Astrocyte of the hippocampus (primary cell): ENCODE measurements around the gene HMMR.

ENCODE experiments used
- DNase-seq: peaks from one replicate; pipeline ENCODE4 v3.0.0; 2011; ENCODE audit warnings: low read depth, low spot score

HMMR gene

DNA sequence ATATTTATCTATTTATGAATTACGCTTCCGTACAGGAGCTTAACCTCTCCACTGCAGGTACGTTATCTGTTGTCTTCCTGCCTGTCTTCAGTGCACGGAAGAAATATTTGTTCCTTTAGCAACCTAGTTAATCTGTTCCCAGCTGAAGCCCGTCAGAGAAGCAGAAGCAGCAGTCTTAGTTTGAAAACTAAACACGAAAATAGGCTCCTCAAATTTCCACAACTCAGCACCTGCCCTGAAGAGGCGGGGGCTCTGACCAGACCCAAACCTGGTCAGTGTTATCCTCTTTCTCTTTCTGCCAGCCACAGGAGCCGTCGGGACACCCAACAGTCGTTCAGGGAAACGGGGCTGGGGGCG, 992 bp upstream of the HMMR start:
- no peak for DNase-seq

DNA sequence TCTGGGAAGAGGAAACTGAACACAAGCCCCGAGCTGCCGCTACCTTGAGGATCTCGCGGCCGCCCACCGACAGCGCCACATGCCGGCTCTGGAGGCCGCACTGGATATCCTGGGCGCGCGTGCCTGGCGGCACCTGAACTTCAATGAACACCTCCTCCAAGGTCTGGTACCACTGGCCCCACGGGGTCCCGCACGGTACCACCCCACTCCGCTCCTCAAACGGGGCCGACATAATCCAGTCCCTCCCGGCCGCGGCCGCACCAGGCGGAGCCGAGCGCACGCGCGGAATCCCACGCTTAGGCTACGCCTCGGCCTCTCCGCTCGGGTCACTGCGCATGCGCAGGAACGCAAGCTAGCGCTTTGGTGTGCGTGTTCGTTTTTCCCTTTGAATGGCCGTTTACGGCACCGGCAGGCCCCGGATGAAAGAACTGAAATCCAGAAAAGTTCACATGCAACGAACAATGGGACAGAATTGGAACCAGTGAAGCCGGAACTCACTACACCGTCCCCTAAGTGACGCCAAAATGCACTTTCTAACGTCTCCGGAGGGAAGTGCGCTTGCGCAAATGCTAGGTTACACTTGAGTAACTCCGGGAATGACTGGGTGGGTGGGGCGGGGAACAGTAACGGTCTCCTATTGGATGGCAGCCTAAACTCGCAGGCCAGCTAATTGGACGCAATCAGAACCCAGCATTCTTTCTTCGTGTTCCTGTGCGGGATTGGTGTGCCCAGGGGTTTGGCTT, 442 bp upstream of the HMMR start, which contains the start of gene NUDCD2:
Gene NUDCD2, minus strand, starts transcription at position 284 of the 743 bp plus-strand sequence. Its CDS starts 52 bp downstream, at position 232.
- DNase-seq = peak; percentile 98

DNA sequence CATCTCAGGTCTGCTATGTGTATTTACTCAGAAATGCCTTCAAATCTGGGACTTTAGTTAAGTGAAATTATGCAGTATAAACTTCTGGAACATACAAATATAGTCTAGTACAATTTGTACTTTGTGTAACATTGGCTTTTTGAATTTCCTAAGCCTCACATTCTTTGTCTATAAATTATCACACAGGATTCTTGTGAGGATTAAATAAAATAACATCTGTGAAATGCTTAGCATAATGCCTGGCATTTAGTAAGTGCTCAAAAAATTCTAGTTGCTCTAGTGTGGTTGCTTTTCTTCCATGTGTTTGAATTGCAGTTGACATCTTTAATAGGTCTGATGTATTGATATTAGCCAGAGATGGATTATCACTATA, 2.6 kb downstream of the HMMR start:
- no peak for DNase-seq

DNA sequence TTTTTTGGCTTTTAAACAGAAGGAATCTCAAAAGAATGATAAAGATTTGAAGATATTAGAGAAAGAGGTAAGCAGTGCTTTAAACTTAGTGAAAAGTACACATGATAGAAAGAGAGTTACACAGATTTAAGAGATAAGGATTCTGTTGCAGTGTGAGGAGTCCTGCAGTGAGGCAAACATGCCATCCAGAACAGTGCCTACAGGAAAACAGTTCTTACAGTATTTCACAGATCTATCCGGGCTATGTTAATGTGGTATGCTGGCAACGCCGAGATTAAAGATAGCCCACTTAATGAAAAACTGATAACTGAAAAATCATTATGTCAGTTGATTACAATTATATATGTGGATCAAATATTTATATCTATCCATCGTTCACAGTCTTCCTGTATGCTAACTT, 7.2 kb downstream of the HMMR start:
- DNase-seq = no peak

DNA sequence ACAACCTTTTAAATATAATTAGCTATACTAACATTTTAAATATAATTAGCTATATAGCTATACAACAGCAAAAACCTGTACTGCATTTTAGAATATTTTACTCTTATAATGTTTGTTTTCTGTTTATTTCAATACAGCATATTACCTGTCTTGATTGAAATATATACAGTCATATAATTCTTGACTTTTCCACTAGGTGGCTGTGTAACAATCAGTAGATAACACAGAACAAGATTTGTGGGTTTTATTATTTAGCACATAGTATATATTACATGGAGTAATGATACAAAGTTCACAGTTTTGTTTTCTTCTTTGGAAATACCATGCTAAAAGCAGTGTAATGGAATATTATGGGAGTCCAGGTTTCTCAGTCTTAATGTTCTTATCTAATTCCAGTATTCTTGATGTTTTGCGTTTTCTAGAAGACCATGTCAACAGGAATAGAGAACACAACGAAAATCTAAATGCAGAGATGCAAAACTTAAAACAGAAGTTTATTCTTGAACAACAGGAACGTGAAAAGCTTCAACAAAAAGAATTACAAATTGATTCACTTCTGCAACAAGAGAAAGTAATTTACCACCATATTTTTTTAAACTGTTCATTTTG, 13.3 kb downstream of the HMMR start:
- DNase-seq = no peak

DNA sequence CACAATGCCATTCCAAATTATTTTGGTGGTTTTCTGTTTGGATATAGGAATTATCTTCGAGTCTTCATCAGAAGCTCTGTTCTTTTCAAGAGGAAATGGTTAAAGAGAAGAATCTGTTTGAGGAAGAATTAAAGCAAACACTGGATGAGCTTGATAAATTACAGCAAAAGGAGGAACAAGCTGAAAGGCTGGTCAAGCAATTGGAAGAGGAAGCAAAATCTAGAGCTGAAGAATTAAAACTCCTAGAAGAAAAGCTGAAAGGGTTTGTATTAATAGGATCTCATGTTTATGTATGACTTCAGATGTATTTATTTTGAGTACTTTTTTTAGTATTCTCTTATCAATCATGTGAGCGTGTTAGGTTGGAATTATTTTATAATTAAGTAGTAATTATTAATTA, 15.0 kb downstream of the HMMR start:
- no peak for DNase-seq

DNA sequence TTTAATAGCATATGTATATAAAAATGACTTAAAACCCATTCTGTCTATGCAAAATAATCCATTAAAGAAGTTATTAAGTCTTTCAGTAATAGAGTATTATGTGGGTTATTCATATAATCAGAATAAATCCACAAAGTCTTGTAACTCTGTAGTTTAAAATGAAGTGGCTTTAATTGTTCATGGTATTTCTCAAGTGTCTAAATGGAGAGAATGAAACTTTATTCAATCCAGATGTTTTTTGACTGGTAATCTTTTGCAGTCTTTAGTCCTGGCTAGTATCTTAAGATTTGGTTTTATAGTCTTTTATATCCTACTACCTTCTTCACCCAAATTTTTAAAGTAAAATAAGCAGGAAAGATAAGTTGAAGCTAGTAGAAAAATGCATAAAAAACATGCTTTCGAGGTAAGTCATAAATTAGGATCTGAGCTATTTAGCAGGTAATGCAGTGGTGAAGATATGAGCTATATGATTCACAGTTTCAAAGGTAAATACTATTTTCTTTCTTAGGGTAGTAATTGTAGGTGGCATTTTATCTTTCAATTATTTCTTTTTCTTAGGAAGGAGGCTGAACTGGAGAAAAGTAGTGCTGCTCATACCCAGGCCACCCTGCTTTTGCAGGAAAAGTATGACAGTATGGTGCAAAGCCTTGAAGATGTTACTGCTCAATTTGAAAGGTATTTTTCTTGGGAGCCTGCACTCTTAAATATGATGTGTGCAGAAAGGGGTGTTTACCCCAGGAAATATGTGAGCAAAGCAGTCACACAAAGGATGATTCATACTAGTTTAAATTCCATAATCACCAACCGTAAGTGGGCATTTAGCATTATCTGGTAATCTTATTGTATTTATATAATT, 17.9 kb downstream of the HMMR start:
- peak; percentile 20 for DNase-seq

DNA sequence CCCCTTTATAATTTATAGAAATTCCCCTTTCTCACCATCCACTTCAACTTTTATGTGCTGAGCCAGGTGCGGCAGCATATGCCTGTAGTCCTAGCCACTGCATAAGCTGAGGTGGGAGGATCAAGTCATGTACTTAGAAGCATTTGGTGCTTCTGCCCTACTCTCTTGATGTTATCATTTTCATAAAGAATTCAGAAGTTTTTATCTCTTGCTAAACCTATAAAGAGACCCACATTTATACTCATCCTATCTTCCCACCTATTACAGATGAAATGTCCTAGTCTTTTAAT, 18.5 kb downstream of the HMMR start:
- DNase-seq = no peak

DNA sequence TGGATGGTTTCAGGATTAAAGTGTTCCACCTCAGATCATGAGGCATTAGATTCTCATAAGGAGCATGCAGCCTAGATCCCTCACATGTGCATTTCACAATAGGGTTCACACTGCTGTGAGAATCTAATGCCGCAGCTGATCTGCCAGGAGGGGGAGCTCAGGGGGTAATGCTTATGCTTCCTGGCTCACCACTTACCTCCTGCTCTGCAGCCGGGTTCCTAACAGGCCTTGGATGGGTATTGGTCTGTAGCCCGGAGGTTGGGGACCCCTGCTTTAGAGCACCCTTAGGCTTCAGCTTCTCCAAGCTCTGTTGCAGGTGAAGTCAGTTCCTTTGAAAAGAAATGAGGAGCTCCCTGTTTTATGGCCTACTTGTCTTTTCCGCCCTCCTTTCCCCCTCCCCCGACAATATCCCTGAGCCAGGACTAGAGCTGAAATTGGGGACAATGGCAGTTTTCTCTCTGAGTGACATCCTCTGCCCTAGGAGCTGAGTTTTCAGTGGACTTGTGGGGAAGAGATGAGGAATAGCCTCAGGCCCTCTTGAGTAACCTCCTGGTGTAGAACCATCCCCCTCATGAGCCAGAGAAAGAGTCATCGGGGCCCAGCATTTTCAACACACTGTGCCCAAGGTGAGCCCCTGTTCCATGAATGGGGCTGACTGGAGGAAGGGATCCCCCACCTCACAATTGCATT, 28.8 kb downstream of the HMMR start:
- no peak for DNase-seq

DNA sequence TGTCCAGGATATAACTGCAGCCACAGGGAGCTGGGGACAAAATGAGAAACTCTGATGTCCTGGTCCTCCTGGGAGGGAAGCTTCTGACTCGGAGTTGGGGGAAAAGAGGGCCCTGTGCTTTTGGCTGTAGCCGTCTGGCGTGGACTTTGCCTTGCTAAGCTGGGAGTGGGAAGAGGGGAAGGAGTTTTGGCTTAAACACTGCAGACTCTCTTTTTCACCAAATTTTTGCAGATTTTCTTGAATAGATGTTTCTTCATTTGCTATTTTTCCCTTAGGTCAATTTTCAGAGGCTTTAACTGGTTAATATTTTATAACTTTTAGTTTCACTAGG, 29.3 kb downstream of the HMMR start:
- DNase-seq = no peak

DNA sequence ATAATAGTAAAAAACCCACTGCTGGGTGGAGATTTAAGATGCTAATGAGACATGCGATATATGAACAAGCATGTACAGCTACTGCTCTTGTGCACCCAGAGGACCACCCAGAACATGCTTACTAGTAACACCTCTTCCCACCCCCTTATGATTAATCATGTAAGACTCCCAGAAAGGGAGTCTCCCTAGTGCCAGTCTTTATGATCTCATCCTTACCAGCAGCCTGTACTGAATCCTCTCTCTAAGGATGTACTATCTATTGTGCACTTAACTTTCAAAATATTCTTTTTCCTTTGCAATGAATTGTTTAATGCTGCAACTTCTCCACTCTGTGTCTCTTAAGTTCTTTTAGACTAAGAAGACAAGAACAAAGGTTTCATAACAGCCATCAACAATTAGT, 35.9 kb downstream of the HMMR start:
- DNase-seq = no peak

DNA sequence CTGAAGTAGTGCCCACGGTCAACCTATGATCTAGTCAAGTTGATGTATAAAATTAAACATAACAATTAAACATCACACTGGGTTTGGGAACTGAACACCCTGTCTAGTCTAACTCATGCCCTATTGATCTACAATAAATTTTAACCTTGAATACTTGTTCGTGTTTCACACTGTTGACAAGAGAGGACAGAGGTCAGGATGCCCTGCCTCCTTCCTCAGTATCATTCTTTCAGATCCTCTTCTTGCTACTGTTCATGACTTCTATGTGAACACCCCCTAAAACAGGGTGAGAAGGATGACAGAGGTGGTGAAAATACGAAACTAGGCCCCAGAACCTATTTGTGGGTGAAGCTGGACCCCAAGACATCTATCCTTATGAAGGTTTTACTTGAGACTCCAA, 36.9 kb downstream of the HMMR start:
- no peak for DNase-seq

DNA sequence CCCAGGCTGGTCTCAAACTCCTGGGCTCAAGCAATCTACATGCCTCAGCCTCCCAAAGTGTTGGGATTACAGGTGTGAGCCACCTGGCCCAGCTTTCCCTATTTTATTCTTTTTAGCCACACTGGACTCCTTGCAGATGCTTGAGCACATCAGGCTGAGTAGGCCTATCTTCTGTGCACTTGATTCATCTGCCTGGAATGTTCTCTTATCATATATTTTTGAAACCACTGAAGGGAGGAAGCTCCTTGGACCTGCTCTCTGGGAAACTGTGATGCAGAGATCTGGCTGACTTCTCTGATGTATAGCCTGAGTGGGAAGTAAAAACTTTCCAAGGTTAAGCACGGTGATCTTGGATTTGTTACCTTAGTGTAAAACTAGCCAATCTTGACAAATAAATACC, 38.5 kb downstream of the HMMR start:
- DNase-seq = no peak

DNA sequence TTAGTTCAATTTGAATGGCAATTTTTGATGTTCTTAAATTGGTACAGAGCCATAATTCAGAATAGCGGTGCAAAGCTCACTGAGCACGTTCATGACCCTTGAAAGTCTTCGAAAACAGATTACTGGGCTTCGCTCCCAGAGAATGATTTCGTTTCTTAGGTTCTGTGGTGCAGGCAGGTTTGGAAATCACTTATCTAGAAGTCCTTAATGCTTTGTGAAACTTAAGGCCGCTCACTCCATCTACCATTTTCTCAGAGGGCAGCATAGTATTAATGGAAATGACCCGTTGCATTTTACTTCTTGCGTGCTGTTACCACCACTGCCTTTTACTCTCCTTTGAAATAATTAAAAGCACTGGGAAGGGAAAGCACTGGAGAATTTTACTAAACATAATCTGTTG, 42.1 kb downstream of the HMMR start:
- no peak for DNase-seq

DNA sequence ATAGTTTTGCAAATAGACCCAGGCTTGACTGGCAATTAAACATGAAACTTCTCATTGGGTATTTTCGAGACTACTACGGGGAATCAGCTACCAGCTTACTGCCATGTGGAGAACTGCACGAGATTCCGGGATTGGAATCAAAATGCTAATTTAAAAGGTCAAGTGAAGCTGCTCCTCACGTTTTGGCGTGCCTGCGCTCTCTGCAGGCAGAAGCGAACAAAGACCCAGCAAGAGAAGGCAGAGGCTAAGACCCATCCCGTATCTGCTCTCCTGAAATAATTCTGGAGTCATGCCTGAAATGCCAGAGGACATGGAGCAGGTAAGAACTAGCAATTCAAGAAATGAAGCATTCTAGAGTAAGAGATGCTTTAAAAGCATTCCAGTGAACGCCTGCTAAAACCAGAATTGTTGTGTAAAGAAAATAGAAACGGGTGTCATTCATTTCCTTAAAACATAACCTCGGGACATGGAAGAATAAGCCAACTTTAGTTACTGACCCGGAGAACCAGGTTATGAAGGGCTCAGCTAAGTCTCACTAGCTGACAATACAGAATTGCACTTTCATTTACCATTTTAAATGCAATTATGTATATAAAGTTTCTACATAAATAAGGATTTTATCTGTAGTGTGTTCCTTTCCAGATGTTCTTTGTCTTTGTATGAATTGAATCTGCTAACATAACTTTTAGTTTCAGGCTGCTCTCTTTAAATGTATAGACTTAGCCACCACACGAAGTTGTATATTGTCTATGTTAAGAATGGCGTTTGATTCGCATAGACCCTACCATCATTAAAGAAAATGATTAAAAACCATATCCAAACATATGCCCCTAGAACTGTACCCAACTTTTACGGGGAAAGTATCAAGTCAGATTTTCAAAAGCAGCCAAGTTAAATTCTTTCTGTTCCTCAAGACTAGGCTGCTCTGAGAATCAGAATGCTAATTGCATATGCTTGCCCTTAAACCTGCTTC, 43.0 kb downstream of the HMMR start:
- peak; percentile 83 for DNase-seq

DNA sequence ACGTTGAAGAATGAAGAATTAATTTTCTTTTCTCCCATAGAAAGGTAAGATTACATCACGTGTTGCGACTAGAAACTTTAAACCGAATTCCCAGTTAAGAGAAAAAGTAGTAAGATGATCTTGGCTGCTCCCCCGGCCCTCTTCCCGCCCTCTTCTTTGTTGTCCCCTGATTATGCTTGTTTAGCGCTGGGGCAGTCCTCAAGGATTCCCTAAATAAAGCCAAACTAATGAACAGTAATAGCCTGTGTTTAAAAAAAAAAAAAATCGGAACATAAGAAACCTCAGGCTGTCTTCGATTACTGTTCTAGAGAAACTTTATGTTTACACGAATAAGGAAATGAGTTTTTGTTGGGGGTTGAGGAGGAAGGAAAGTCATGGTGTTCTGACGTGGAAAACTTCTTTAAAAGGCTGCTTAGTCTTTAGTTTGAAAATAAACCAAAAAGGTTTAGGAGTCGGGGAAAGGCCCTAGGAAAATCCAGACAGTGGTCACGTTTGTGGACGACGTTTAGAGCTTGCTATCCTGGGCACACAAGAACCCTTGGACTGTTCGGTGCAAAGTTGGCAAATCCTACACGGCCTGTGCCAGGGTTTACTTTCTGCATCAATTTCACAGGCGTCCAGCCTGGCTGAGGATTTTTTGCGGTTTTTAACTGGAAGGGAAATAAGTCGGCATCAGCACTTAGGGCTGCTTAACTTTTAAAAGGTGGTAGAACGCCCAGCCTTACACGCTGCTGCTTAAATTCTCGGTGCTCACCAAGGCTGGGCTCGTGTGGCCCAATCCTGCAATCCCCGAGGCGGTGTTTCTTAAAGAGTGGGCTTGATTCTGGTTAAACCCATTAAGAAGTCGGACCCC, 43.9 kb downstream of the HMMR start:
- peak; percentile 86 for DNase-seq

DNA sequence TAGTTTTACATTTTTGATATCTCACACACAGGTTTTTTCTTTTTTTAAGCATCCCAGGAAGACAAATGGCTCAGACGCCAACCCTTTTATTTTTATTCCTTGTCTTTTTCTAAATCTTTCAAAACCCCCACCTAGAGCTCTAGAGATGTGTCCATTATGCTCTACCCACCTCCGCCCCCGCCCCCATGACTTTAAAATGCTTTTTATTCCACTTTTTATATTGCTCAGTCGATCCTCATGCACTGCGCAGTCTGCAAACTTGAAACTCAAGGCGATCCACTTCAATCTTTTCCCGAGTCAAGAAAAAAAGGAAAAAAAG, 44.6 kb downstream of the HMMR start:
- DNase-seq = no peak

DNA sequence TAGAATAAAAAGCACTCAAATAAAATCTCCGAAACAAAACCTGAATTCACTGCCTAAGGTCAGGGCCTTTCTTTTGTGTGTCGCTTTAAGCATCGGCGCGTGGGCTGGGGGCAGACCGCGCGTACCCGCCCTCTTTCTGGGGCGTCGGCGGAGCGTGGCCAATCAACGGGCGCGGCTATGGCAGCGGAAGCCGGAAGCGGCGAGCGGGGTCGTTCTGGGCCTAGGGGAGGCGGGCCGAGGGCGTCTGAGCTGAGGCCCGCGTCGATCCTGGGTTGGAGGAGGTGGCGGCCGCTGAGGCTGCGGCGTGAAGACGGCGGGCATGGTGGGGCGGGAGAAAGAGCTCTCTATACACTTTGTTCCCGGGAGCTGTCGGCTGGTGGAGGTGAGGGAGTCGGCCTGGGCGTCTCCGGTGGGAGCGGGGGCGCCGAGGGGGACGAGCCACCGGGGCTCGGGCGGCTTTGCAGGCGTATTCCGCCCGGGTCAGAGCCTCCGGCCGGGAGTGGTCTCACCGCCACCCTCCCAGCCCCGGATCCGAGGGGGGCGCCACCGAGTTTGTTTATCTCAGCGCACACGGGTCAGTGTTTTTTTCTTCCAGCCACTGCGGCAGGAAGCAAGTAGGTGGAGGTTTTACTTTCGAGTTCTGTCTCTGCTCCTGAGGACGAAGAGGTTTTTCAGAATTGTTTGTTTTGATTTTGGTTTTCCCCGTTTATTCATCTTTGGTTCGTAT, 45.1 kb downstream of the HMMR start, which contains the start of gene MAT2B:
Gene MAT2B, plus strand, starts transcription at position 252 of the 727 bp plus-strand sequence. Its CDS starts 68 bp downstream, at position 320.
- DNase-seq = peak; percentile 98

DNA sequence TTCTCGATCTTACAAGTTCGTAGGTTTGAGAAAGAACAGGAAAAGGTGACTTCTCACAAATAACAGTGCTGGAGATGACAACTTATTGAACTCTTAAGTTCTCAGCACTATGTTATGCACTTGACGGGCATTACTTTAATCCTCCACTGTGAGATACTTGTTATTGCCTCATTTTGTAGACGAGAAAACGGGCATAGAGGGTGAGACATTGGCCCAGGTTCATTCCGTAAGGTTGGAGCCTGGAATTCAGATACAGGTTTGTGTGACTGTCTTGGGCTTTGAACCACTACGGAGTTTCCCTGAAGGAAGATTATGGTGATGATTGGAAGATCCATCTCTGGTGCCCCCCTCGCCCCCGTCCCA, 45.6 kb downstream of the HMMR start:
- no peak for DNase-seq

DNA sequence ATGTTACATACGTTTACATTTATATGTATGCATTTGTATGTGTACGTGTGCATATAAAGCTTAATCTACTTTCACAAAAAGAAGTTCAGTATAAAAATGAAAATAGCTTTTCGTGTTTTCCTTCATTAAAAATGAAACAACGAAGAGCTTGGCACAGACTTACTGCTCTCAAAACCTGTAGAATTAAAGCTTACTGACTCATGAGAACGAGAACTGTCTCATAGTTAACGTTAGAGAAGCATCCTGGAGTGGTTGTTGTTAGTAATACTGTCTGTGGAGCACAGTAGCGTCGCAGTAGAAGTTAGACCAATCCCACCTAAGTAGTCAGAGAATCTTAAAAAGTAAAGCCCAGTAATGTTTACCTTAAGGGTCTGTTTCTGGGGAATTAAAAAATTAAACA, 46.3 kb downstream of the HMMR start:
- DNase-seq = peak; percentile 49
